SK-N-SH (cell line): Measurements from ENCODE around the gene TOMM40.

ENCODE experiments used
- CHD2 ChIP-seq: fragments of 150-350 bp; IDR thresholded peaks from 2 replicates; pipeline ENCODE4 v1.6.1; 2018; ENCODE audit warnings: low read length; ENCODE audit not compliant: partially characterized antibody
- CTCF ChIP-seq: fragments of 200-600 bp; sonication (generic); IDR thresholded peaks from 2 replicates; pipeline ENCODE4 v1.6.1; 2017; ENCODE audit warnings: antibody characterized with exemption, mild to moderate bottlenecking, moderate library complexity
- POLR2AphosphoS5 ChIP-seq: IDR thresholded peaks from 2 replicates; pipeline ENCODE4 v1.6.1; 2012; ENCODE audit warnings: low read depth, low read length
- RAD21 ChIP-seq: IDR thresholded peaks from 2 replicates; pipeline ENCODE4 v1.6.1; 2012; ENCODE audit warnings: mild to moderate bottlenecking, low read length
- REST ChIP-seq: IDR thresholded peaks from 2 replicates; pipeline ENCODE4 v1.6.1; 2012; ENCODE audit warnings: mild to moderate bottlenecking, low read depth, low read length, moderate library complexity
- RFX5 ChIP-seq: IDR thresholded peaks from 2 replicates; pipeline ENCODE4 v1.6.1; 2012; ENCODE audit warnings: mild to moderate bottlenecking, improper control_type of control experiment, low read length
- SIN3A ChIP-seq: IDR thresholded peaks from 2 replicates; pipeline ENCODE4 v1.6.1; 2012; ENCODE audit warnings: low read depth, mild to moderate bottlenecking, low read length, moderate library complexity, borderline replicate concordance
- TAF1 ChIP-seq: IDR thresholded peaks from 2 replicates; pipeline ENCODE4 v1.6.1; 2012; ENCODE audit warnings: low read depth, mild to moderate bottlenecking, low read length, moderate library complexity, borderline replicate concordance
- USF1 ChIP-seq: IDR thresholded peaks from 2 replicates; pipeline ENCODE4 v1.4.0; 2012; ENCODE audit warnings: low read depth, borderline replicate concordance

GRCh38 chr19:44879309-44880065 lies 11.6 kb upstream of the TOMM40 start:
- TF ChIP-seq CHD2 (no peak), RFX5 (no peak), RAD21 (no peak), POLR2AphosphoS5 (no peak), SIN3A (no peak), USF1 (no peak), CTCF (no peak), REST (no peak), TAF1 (no peak)
